Stimulated activated CD4-positive, alpha-beta T cell treated with anti-CD3 and anti-CD28 coated beads, Interleukin-15, amount 100 ng/mL, for 48 hours (primary cell): ENCODE measurements around the gene PLCB3.
"Not testable (repeated sequence)": the region's sequence is repeated elsewhere in the genome, so short reads cannot be mapped to it uniquely, and the experiment has no call there.

Source experiments
- DNase-seq, 2 donors: peaks; one replicate each; pipeline ENCODE4 v3.0.0-alpha.2; 2020; ENCODE audit warnings: low read depth in 2 of 2

Gene PLCB3

GRCh38 chr11:64303109-64304031 lies 52.0 kb downstream of the PLCB3 start:
- no peak for DNase-seq

- DNase-seq: no peak
Measured at GRCh38 chr11:64304032-64304315, 52.6 kb downstream of the PLCB3 start.

- DNase-seq: peak; percentile 90 to 95
Measured at GRCh38 chr11:64304316-64305072, 53.2 kb downstream of the PLCB3 start.

GRCh38 chr11:64305075-64305690 lies 53.9 kb downstream of the PLCB3 start, which contains the start of gene ESRRA:
ESRRA (plus strand) TSS chr11:64305524; CDS start chr11:64307180, 1,656 bp downstream.
- peak; percentile 99 to 100 for DNase-seq

- DNase-seq: peak; percentile 52 to 59
Measured at GRCh38 chr11:64305691-64306562, 54.6 kb downstream of the PLCB3 start.

- no peak for DNase-seq
Measured at GRCh38 chr11:64306563-64306875, 55.2 kb downstream of the PLCB3 start.

GRCh38 chr11:64306876-64307622 lies 55.7 kb downstream of the PLCB3 start:
- no peak for DNase-seq

GRCh38 chr11:64307795-64308194 lies 56.5 kb downstream of the PLCB3 start:
- DNase-seq: not testable (repeated sequence)

GRCh38 chr11:64312947-64313346 lies 61.6 kb downstream of the PLCB3 start:
- DNase-seq: no peak

- no peak for DNase-seq
Measured at GRCh38 chr11:64313491-64314145, 62.3 kb downstream of the PLCB3 start.

- no peak for DNase-seq
Measured at GRCh38 chr11:64314146-64314804, 62.9 kb downstream of the PLCB3 start.

GRCh38 chr11:64314805-64315561 lies 63.7 kb downstream of the PLCB3 start:
- no peak for DNase-seq

- DNase-seq: not testable (repeated sequence)
Measured at GRCh38 chr11:64315667-64316526, 64.6 kb downstream of the PLCB3 start.

- no peak for DNase-seq
Measured at GRCh38 chr11:64316672-64317324, 65.5 kb downstream of the PLCB3 start.

GRCh38 chr11:64317325-64317960 lies 66.1 kb downstream of the PLCB3 start, which contains the start of gene TRMT112:
TRMT112 (minus strand) TSS chr11:64317559; CDS start chr11:64317526, 33 bp downstream.
- peak; percentile 92 to 97 for DNase-seq

- DNase-seq: peak; percentile 91 to 93
Measured at GRCh38 chr11:64317961-64318765, 66.8 kb downstream of the PLCB3 start, which contains the start of gene PRDX5. PRDX5 (plus strand) TSS chr11:64318121; CDS start chr11:64318216, 95 bp downstream.
